Cardiac septum (tissue), 1 donor: ENCODE measurements around the gene FGF11. TPM values are rescaled to one million over a fixed set of nuclear protein-coding genes. Genes with fewer than 3 reads are reported as not detected.

Experiments
- DNase-seq: peaks from one replicate; pipeline ENCODE4 v3.0.0-alpha.2; 2020; ENCODE audit warnings: low spot score
- intact Hi-C: fragments of 100-400 bp; cut with DNase I; formaldehyde crosslinking; loops from one replicate; pipeline ENCODE4 v1.14.0; 2022
- total RNA-seq: library from RNA; stranded (reverse); fragmentation: NEBNext Ultra II Directional; extraction: Animal tissue kit (Norgen Biotek cat#: 25700); gene quantifications from one replicate; pipeline ENCODE4 v1.2.1, GENCODE V29; 2021
- donor health status: DM: no; HTN: no; CAD: no.

FGF11 gene
- total RNA-seq, 1 donor from 2014 or later, result 3.9 TPM

DNA sequence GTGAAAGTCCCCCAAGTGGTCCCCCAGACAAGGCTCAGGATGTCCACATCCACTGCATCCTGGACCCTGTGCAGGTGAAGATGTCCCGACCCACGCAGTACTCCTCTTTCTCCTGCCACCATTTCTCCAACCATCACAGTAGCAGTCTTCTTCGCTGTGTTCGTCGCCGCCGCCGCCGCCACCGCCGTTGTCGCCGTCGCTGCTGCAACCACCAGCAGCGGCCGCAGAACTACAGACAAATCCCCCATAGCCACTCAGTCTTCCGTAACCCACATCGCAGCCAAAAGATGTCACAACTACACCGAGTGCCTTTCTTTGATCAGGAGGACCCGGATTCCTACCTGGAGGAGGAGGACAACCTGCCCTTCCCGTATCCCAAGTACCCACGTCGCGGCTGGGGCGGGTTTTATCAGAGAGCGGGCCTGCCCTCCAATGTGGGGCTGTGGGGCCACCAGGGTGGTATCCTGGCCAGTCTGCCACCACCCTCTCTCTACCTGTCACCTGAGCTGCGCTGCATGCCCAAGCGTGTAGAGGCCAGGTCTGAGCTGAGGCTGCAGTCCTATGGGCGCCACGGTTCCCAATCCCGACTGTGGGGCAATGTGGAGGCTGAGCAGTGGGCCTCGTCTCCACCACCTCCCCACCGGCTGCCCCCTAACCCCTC, 13.0 kb upstream of the FGF11 start:
- DNase-seq, result no peak
- intact Hi-C loops, result no loop called here

DNA sequence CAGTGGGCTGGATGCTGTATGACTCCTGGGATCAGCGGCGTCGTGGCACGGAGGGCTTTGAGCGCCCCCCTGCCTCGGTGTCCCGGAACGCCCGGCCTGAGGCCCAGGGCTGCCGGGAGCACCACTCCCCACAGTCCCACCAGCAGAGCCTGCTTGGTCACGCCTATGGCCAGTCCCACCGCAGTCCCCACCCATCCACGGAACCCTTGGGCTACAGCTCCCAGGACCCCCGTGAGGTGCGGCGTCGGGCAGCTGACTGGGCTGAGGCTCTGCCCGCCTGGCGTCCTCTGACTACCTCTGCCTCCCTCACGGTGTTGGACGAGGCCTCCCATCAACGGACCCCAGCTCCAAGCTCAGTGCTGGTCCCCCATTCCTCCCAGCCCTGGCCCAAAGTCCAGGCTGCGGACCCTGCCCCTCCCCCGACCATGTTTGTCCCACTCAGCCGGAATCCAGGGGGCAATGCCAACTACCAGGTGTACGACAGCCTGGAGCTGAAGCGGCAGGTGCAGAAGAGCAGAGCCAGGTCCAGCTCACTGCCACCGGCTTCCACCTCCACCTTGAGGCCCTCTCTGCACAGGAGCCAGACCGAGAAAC, 12.3 kb upstream of the FGF11 start:
- intact Hi-C loops, result no loop called here
- DNase-seq, result no peak

DNA sequence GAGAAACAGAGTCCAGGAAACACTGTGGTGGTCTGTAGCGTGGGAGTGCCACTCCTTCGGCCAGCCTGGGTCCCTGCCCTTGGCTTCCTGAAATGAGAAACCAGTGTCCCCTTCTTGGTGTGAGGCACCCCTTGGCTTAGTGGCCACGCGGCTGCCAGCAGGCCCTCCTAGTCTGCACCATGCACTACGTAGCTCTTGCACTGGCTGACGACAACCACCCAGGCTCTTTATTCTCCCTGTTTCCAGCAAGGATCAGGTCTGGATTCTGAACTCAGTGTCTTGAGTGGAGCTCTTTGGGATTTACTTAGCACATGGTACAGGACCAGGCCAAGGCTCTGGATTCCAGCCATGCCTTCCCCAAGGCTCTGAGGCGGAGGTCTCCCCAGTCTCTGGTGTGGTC, 11.8 kb upstream of the FGF11 start:
- DNase-seq, result no peak
- intact Hi-C loops, result no loop called here

DNA sequence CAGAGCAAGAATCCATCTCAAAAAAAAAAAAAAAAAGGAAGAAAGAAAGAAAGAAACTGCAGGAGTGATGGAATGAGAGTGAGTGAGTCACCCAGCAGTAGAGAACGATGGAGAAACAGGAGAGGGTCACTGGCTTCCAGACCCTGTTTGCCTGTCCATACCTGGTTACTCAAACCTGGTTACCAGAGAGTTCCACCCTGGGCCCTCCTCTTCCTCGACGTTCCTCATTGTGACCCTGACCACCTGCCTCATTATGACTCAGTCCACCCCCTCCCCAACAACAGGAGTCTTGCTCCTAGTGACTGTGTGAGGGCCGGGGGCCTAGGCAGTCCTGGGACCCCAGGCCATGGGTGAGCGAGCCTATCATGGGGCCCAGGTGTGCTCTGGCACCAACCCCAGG, 10.8 kb upstream of the FGF11 start, which contains the start of gene SPEM3:
Gene SPEM3, plus strand, starts transcription at position 301 of the 400 bp plus-strand sequence. Its CDS starts 46 bp downstream, at position 347.
- no peak for DNase-seq
- intact Hi-C loops, result no loop called here

DNA sequence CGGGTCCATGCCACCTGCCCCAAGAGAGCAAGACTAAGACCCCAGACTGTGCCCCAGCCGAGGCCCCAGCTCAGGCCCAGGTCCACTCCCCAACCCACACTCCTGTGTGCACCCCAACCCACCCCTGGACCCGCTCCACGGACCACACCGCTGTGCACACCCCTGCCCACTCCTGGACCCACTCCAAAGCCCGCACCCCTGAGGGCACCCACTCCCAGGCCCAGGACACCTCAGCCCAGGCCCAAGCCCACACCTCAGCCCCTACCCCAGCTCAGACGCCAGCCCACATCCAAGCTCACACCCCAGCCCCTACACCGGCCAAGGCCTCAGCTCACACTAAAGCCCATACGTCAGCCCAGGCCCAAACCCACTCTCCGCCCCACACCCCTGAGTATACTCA, 9.6 kb upstream of the FGF11 start:
- intact Hi-C loops, result no loop called here
- no peak for DNase-seq

DNA sequence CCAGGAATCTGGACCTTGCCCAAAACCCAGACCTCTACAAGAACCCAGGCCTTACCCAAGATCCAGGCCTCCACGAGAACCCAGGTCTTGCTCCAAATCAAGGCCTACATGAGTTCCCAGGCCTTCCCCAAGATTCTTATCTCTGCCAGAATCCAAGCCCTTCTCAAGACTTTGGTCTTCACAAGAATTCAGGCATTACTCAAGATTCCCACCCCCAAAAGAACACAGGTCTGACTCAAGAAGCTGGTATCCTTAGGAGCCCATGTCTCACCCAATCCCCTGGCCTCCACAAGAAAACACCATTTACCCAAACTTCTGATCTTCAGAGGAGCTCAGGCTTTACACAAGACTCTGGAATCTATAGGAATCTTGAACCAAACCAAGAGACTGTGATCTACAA, 8.1 kb upstream of the FGF11 start:
- DNase-seq, result no peak
- intact Hi-C loops, result no loop called here

DNA sequence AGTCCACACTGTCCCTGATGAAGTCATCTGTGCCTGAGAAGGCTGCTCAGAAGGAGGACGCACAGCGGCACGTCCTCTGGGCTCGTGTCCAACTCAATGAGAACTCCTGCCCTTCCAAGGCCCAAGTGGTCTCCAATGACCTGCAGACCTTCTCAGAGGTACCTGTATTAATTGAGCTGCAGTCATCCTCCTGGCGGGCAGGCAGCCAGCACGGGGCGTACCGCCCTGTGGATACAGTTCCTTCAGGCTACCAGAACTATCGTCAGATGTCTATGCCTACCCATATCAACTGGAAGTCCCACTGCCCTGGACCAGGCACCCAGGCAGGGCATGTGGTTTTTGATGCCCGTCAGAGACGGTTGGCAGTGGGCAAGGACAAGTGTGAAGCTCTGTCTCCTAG, 7.0 kb upstream of the FGF11 start:
- DNase-seq, result no peak

DNA sequence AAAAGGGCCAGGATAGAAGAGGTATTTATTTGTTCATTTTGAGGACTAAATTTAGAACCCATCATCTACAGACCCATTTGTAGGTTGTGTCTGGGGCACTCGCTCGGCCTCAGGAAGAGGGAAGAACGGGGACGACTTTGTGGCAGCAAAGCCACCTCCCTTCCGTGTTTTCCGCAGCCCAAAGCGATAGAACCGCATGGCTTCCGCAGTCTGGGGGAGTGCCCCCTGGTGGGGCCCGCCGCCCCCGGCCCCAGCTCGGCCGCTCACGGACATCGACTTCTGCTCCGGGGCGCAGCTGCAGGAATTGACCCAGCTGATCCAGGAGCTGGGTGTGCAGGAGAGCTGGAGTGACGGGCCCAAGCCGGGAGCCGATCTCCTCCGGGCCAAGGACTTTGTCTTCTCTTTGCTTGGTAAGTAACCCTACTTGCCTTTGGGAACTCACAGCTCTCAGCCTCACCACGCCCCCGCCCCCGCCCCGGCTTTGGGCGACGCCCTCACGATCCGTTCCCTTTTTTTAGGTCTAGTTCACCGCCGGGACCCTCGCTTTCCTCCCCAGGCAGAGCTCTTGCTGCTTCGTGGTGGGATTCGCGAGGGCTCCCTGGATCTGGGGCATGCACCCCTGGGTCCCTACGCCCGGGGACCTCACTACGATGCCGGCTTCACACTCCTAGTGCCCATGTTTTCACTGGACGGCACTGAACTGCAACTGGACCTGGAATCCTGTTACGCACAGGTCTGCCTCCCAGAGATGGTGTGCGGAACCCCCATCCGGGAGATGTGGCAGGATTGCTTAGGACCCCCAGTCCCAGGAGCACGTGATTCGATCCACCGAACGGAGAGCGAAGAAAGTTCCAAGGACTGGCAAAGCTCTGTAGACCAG, 3.4 kb upstream of the FGF11 start:
- intact Hi-C loops, result loop anchor here (2.0 kb wide), 1 partner anchor 81 kb away; the partner anchor contains the start of gene TMEM95
- DNase-seq, result no peak

More for the DNA sequence above, 7.0 kb upstream of the FGF11 start:
- intact Hi-C loops, result no loop called here

DNA sequence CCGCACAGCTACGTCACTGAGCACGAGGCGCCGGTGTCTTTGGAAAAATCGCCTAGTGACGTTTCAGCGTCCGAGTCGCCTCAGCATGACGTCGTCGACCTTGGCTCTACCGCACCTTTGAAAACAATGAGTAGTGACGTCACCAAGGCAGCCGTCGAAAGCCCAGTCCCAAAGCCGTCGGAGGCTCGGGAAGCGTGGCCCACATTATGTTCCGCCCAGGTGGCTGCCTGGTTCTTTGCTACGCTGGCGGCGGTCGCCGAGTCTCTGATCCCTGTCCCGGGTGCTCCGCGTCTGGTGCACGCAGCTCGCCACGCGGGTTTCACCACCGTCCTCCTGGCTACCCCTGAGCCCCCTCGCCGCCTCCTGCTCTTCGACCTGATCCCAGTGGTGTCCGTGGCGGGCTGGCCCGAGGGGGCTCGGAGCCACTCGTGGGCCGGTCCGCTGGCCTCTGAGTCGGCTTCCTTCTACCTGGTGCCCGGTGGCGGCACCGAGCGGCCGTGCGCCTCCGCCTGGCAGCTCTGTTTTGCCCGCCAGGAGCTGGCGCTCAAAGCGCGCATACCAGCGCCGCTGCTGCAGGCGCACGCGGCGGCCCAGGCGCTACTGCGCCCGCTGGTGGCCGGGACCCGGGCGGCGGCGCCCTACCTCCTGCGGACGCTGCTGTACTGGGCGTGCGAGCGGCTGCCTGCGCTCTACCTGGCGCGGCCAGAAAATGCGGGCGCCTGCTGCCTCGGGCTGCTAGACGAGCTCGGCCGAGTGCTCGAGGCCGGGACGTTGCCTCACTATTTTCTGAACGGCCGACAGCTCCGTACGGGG, 2.5 kb upstream of the FGF11 start:
- DNase-seq, result peak; percentile 91
- intact Hi-C loops, result loop anchor here (2.0 kb wide), 1 partner anchor 82 kb away; the partner anchor contains the start of gene TMEM95

DNA sequence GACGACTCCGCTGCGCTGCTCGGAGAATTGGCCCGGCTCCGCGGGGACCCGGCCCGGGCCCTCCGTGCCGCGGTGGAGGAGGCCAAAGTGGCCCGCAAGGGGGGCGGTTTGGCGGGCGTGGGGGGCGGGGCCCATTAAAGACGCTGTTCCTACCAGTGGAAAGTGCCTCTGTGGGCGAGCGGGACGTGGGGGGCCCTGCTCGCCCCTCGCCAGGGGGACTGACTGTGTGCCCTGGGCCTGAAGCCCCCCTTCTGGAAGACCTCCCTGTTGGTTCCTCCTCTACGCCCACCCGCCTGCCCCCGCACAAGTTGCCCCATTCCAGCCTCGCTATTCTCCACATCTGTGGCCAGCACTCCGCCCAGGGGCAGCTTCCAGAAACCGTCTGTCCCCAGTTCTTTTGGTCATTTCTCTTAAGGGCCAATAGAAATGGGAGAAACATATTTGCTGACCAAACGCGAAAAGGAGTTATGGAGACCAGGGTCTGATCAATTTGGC, 1.9 kb upstream of the FGF11 start:
- intact Hi-C loops, result loop anchor here (2.0 kb wide), 1 partner anchor 83 kb away; the partner anchor contains the start of gene TMEM95
- no peak for DNase-seq

DNA sequence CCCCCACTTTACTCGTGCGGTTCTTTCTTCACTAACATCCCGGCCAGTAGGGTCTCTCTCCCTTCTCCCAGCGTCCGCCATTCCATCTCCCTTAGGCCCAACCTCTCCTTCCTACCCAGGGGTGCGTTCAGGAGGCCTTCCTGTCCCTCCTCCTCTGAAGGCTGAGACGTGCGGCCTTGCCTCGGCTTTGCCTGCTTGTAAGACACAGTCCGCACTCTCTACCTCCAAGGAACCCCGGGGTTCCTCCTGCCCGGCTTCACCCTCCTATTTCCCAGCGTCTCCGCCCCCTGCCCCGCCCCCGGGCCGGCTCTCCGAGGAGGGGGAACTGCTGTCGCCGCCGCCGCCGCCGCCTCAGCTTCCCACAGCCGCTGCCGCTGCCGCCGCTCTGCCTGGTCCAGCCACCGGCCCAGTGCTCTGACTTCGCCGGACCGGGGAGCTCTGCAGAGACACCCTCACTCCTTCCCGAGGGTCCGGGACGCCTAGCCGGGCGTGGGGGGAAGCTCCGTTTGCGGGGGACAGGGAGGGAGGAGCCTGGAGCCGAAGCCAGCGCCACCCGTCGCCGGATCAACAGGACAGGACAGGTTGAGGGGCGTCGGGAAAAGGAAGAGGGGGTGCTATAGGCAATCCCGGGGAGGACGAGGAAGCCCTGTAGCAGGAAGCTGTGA, 1.2 kb upstream of the FGF11 start:
- intact Hi-C loops, result loop anchor here (2.0 kb wide), 4 partner anchors 39 to 123 kb away; partner anchors contain the start of genes POLR2A, SENP3 and TMEM95
- DNase-seq, result peak; percentile 93

DNA sequence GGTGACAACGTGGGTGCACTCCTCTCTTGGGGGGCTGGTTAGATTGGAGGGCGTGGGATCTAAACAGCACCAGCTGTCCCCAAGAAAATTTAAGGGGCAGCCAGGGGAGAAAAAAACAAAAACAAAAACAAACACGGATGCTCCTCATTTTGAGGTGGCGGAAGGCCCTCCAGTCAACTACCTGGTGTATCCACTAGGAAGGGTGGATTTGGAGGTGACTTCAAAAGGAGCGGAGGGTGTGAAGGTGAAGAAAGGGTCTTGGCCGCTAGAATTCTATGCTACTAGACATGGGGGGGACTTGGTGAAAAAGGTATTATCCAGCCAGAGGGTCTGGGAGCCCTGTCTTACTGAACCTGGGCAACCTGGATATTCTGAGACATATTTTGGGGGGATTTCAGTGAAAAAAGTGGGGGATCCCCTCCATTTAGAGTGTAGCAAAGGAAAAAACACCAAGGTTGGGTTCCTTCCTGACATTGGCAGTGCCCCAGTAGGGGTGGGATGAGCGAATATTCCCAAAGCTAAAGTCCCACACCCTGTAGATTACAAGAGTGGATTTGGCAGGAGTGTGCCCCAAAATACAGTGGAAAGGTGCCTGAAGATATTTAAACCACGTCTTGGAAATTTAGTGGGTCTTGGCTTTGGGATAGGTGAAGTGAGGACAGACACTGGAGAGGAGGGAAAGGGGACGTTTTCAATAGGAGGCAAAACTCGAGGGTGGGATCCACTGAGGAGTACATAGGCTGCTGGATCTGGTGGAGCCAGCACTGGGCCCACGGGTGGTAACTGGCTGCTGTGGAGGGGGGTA, 454 bp upstream of the FGF11 start:
- DNase-seq, result no peak
- intact Hi-C loops, result loop anchor here (2.0 kb wide), 3 partner anchors 38 to 122 kb away; partner anchors contain the start of genes POLR2A and SENP3

DNA sequence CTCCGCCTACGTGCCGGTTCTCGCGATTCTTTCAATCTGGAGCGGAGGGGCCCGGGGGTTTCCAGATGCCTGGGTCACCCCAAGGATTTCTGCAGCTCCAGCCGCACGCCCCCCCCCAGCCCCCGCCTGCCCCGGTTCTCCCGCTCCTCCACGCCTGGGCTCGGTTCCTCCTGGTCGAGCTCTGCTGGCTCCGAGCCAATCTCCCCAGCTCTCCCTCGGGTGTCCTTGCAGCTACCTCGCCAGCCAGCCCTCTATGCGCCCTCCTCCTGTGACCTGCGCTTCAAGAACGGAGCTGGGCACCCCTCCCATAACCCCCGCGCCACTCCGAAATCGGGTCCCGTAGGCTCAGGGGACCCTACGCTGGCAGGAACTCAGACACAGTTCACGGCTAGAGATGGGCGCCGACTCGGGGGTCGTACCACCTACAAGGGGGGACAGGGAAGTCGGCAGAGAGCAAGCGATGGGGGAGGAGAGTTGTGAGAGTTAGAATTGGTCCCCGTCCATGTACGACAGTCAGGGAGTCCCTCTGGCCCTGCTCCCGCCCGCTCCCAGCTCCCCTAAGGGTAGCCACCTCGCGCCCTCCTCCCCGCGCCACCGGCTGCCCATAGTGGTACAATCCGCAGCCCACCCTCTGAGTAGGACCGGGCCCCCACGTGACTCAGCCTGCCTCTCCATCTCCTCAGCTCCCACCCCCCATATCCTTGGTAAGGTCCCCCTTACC, 961 bp downstream of the FGF11 start:
- intact Hi-C loops, result no loop called here
- DNase-seq, result no peak

DNA sequence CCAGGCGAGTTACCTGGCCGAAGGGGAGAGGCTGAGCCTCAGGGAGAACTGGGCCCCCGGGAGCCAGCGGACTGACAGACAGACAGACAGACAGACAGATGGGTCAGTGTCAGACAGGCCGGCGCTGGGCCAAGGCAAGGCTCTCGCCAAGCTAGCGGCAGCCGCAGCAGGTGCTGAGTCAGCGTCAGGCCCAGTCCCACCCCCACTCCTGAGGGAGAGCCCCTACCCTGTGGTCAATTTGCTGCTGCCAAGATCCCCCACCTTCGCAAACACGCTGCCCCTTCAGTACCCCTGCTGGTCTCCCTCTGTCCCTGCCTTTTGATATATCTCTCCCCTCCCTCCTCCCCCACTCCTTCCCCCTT, 1.5 kb downstream of the FGF11 start:
- intact Hi-C loops, result no loop called here
- DNase-seq, result no peak

DNA sequence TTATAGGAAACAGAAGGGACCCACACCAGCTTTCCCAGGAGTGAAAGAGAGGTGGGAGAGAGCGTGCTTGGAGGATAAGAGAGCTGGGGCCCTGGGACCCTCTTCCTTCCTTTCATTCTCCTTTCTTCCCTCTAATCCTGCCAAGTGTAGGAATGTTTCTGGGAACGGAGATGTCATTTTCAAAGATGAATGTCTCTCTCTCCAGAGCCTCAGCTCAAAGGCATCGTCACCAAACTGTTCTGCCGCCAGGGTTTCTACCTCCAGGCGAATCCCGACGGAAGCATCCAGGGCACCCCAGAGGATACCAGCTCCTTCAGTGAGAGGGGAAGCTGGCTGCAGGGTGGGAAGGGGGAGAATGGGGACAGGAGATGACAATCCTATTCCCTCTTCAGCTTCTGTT, 2.0 kb downstream of the FGF11 start:
- intact Hi-C loops, result no loop called here
- no peak for DNase-seq

DNA sequence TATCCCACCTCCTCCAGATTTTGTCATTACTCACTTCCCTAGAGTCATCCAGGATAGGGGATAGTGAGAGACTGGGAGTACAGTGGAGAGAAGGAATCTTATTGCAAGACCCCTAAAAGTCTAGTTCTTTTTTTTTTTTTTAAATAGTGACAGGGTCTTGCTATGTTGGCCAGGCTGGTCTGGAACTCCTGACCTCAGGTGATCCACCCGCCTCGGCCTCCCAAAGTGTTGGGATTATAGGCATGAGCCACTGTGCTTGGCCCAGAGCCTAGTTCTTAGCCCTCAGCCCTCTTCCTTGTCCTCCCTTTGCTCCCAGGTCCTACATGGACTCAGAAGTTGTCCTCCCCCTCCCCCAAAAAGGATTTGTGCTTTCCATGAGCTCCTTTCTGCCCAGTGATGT, 2.8 kb downstream of the FGF11 start:
- intact Hi-C loops, result no loop called here

More for the DNA sequence above, 2.8 kb downstream of the FGF11 start:
- no peak for DNase-seq
